ENCODE results near the gene CLRN3. TPM values are rescaled to one million over a fixed set of nuclear protein-coding genes. Genes with fewer than 3 reads are reported as not detected.

CLRN3 gene
- total and polyA plus RNA-seq, 2 experiments from 2014 or later: not detected

DNA sequence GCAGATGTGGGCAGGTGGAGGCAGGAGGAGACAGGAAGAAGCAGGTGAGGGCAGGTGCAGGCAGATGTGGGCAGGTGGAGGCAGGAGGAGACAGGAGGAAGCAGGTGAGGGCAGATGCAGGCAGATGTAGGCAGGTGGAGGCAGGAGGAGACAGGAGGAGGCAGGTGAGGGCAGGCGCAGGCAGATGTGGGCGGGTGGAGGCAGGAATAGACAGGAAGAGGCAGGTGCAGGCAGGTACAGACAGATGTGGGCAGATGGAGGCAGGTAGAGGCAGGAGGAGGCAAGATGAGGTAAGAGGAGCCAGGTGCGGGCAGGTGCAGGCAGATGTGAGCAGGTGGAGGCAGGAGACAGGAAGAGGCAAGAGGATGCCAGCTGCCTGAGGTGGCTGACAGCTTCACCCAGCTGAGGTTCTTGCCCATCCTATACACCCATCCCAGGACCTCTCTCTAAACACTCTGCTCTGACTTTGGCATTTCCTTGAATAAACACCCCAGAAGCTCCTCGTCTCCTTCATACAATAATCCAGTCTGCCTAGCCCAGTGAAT, 47.1 kb upstream of the CLRN3 start:
- H3K4me3 ChIP-seq: no peak overlapping the region
- Mint-ChIP-seq H3K9me3 (no peaks in the 10 kb centered on the region), H3K27me3 (ENCODE audit: insufficient read depth, low read depth, poor library complexity) (peaks cover 6% of the 10 kb centered on the region), H3K4me1 (peaks cover 20% of the 10 kb centered on the region), H3K4me3 (no peak overlapping the region), H3K27ac (no peak overlapping the region), H3K36me3 (ENCODE audit: low read depth) (no peaks in the 10 kb centered on the region)
- no peaks in the 10 kb centered on the region for H3K79me2 ChIP-seq (replicated peaks; ENCODE audit: insufficient read depth)
- peaks cover 7% of the 10 kb centered on the region; the same call in 1 of the 2 replicates for H3K4me1 ChIP-seq (ENCODE audit: insufficient read depth)
- no peak overlapping the region for H3K4me2 ChIP-seq
- DNase-seq (ENCODE audit: low spot score): no peak
- H3K9me2 ChIP-seq (ENCODE audit: insufficient read depth): peaks cover 11% of the 10 kb centered on the region; the same call in 1 of the 2 replicates
- ATAC-seq: no peak
- TF ChIP-seq ZNF331 (CRISPR knock-in tag; IDR thresholded peaks at IDR 0.05; ENCODE audit: low read depth): no peak
- TF ChIP-seq, protein P1, sequence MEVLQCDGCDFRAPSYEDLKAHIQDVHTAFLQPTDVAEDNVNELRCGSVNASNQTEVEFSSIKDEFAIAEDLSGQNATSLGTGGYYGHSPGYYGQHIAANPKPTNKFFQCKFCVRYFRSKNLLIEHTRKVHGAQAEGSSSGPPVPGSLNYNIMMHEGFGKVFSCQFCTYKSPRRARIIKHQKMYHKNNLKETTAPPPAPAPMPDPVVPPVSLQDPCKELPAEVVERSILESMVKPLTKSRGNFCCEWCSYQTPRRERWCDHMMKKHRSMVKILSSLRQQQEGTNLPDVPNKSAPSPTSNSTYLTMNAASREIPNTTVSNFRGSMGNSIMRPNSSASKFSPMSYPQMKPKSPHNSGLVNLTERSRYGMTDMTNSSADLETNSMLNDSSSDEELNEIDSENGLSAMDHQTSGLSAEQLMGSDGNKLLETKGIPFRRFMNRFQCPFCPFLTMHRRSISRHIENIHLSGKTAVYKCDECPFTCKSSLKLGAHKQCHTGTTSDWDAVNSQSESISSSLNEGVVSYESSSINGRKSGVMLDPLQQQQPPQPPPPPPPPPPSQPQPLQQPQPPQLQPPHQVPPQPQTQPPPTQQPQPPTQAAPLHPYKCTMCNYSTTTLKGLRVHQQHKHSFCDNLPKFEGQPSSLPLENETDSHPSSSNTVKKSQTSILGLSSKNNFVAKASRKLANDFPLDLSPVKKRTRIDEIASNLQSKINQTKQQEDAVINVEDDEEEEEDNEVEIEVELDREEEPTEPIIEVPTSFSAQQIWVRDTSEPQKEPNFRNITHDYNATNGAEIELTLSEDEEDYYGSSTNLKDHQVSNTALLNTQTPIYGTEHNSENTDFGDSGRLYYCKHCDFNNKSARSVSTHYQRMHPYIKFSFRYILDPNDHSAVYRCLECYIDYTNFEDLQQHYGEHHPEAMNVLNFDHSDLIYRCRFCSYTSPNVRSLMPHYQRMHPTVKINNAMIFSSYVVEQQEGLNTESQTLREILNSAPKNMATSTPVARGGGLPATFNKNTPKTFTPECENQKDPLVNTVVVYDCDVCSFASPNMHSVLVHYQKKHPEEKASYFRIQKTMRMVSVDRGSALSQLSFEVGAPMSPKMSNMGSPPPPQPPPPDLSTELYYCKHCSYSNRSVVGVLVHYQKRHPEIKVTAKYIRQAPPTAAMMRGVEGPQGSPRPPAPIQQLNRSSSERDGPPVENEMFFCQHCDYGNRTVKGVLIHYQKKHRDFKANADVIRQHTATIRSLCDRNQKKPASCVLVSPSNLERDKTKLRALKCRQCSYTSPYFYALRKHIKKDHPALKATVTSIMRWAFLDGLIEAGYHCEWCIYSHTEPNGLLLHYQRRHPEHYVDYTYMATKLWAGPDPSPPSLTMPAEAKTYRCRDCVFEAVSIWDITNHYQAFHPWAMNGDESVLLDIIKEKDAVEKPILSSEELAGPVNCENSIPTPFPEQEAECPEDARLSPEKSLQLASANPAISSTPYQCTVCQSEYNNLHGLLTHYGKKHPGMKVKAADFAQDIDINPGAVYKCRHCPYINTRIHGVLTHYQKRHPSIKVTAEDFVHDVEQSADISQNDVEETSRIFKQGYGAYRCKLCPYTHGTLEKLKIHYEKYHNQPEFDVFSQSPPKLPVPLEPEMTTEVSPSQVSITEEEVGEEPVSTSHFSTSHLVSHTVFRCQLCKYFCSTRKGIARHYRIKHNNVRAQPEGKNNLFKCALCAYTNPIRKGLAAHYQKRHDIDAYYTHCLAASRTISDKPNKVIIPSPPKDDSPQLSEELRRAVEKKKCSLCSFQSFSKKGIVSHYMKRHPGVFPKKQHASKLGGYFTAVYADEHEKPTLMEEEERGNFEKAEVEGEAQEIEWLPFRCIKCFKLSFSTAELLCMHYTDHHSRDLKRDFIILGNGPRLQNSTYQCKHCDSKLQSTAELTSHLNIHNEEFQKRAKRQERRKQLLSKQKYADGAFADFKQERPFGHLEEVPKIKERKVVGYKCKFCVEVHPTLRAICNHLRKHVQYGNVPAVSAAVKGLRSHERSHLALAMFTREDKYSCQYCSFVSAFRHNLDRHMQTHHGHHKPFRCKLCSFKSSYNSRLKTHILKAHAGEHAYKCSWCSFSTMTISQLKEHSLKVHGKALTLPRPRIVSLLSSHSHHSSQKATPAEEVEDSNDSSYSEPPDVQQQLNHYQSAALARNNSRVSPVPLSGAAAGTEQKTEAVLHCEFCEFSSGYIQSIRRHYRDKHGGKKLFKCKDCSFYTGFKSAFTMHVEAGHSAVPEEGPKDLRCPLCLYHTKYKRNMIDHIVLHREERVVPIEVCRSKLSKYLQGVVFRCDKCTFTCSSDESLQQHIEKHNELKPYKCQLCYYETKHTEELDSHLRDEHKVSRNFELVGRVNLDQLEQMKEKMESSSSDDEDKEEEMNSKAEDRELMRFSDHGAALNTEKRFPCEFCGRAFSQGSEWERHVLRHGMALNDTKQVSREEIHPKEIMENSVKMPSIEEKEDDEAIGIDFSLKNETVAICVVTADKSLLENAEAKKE (CRISPR knock-in tag; IDR thresholded peaks at IDR 0.05): no peak
- no peak for TF ChIP-seq POLR2AphosphoS5 (IDR thresholded peaks at IDR 0.05; ENCODE audit: low read depth)
- TF ChIP-seq EZH2phosphoT487 (IDR thresholded peaks at IDR 0.05; ENCODE audit: unreplicated experiment): no peak
- TF ChIP-seq, protein P2, sequence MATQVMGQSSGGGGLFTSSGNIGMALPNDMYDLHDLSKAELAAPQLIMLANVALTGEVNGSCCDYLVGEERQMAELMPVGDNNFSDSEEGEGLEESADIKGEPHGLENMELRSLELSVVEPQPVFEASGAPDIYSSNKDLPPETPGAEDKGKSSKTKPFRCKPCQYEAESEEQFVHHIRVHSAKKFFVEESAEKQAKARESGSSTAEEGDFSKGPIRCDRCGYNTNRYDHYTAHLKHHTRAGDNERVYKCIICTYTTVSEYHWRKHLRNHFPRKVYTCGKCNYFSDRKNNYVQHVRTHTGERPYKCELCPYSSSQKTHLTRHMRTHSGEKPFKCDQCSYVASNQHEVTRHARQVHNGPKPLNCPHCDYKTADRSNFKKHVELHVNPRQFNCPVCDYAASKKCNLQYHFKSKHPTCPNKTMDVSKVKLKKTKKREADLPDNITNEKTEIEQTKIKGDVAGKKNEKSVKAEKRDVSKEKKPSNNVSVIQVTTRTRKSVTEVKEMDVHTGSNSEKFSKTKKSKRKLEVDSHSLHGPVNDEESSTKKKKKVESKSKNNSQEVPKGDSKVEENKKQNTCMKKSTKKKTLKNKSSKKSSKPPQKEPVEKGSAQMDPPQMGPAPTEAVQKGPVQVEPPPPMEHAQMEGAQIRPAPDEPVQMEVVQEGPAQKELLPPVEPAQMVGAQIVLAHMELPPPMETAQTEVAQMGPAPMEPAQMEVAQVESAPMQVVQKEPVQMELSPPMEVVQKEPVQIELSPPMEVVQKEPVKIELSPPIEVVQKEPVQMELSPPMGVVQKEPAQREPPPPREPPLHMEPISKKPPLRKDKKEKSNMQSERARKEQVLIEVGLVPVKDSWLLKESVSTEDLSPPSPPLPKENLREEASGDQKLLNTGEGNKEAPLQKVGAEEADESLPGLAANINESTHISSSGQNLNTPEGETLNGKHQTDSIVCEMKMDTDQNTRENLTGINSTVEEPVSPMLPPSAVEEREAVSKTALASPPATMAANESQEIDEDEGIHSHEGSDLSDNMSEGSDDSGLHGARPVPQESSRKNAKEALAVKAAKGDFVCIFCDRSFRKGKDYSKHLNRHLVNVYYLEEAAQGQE (IDR thresholded peaks at IDR 0.05; ENCODE audit: unreplicated experiment): no peak
- TF ChIP-seq, protein P3, sequence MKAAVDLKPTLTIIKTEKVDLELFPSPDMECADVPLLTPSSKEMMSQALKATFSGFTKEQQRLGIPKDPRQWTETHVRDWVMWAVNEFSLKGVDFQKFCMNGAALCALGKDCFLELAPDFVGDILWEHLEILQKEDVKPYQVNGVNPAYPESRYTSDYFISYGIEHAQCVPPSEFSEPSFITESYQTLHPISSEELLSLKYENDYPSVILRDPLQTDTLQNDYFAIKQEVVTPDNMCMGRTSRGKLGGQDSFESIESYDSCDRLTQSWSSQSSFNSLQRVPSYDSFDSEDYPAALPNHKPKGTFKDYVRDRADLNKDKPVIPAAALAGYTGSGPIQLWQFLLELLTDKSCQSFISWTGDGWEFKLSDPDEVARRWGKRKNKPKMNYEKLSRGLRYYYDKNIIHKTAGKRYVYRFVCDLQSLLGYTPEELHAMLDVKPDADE (IDR thresholded peaks at IDR 0.05): no peak
- no peak for TF ChIP-seq EZH2 (IDR thresholded peaks at IDR 0.05; ENCODE audit: low read depth, unreplicated experiment)
- TF ChIP-seq NANOG (IDR thresholded peaks at IDR 0.05; ENCODE audit: borderline replicate concordance): no peak
- no peak for TF ChIP-seq CREB1 (CRISPR knock-in tag; IDR thresholded peaks at IDR 0.05; ENCODE audit: low read depth)
- no peaks in the 10 kb centered on the region for H3K36me3 ChIP-seq (ENCODE audit: insufficient read depth)
- no peaks in the 10 kb centered on the region for H3K27me3 ChIP-seq (ENCODE audit: insufficient read depth)
- H3F3A ChIP-seq (replicated peaks; ENCODE audit: low read depth): no peaks in the 10 kb centered on the region
- no peaks in the 10 kb centered on the region for H4K20me1 ChIP-seq (replicated peaks; ENCODE audit: insufficient read depth)
- no peak overlapping the region for H3K27ac ChIP-seq (ENCODE audit: low read depth)
- no peak overlapping the region for H2AFZ ChIP-seq

All from GM23338 (cell line).